A549 (cell line): Measurements from ENCODE around the gene RAPH1. TPM values are rescaled to one million over a fixed set of nuclear protein-coding genes. Genes with fewer than 3 reads are reported as not detected.
"Not testable (repeated sequence)": the region's sequence is repeated elsewhere in the genome, so short reads cannot be mapped to it uniquely, and the experiment has no call there.

Experiments
- ATAC-seq, 2 experiments: fragments of 200-7000 bp in 1 of 2; fragments of >200 bp in 1 of 2; cut with Nextera tagmentation in 1 of 2; cut with Tn5 transposase in 1 of 2; 3 replicates each; pipeline versions ENCODE4 v1.8.0 to v1.9.1; 2018 to 2020; ENCODE audit warnings: mild to moderate bottlenecking in 1 of 2, moderate library complexity in 1 of 2
- CTCF ChIA-PET: fragments of 300-600 bp; sonication (Branson Sonifier 250); formaldehyde crosslinking; extraction: SDS; loops from one replicate; lab custom pipeline; 2021; ENCODE audit warnings: antibody characterized with exemption, inconsistent platforms; lab: Yijun Ruan, JAX
- POLR2A ChIA-PET: fragments of 350-600 bp; formaldehyde crosslinking; extraction: SDS; loops from one replicate; lab custom pipeline; 2021; ENCODE audit warnings: antibody characterized with exemption, inconsistent platforms; lab: Yijun Ruan, JAX
- DNase-seq, 2 experiments: peaks; one replicate each; pipeline versions ENCODE4 v3.0.0 to v3.0.0-alpha.2; 2011 to 2016; ENCODE audit warnings: low read depth in 1 of 2, low spot score in 1 of 2
- FAIRE-seq: peaks from 2 replicates; lab custom pipeline; 2011; peaks lifted over from hg19 to GRCh38; lab: Jason Lieb, UNC
- H3K27ac ChIP-seq, 2 experiments: fragments of >200 bp; sonication (Bioruptor Twin); formaldehyde crosslinking; 3 replicates each; pipeline ENCODE4 v1.5.1; 2016 to 2017
- H3K4me1 ChIP-seq: fragments of >200 bp; sonication (Bioruptor Twin); formaldehyde crosslinking; 3 replicates; pipeline ENCODE4 v1.6.1; 2016
- H3K4me2 ChIP-seq: fragments of >200 bp; sonication (Bioruptor Twin); formaldehyde crosslinking; 3 replicates; pipeline ENCODE4 v1.6.1; 2016
- H3K4me3 ChIP-seq: fragments of >200 bp; sonication (Bioruptor Twin); formaldehyde crosslinking; 3 replicates; pipeline ENCODE4 v1.5.1; 2016
- H3K9me3 ChIP-seq: fragments of >200 bp; sonication (Bioruptor Twin); formaldehyde crosslinking; 3 replicates; pipeline ENCODE4 v1.6.1; 2016
- CEBPB ChIP-seq, 2 experiments: fragments of >200 bp in 1 of 2; sonication (Bioruptor Twin) in 1 of 2; formaldehyde crosslinking in 1 of 2; IDR thresholded peaks; 2 replicates each; pipeline ENCODE4 v1.6.1; 2012 to 2016
- EP300 ChIP-seq, 2 experiments: fragments of >200 bp; sonication (Bioruptor Twin); formaldehyde crosslinking; IDR thresholded peaks; 2 replicates in 1 of 2; 3 replicates in 1 of 2; pipeline ENCODE4 v1.6.1; 2016 to 2017
- ESRRA ChIP-seq: fragments of 150-350 bp; IDR thresholded peaks from 2 replicates; pipeline ENCODE4 v1.6.1; 2014; ENCODE audit warnings: mild to moderate bottlenecking, low read length, borderline replicate concordance
- FOSB ChIP-seq: fragments of 250-450 bp; sonication (Bioruptor Pico); IDR thresholded peaks from 2 replicates; pipeline ENCODE4 v1.5.0; 2020; ENCODE audit warnings: mild to moderate bottlenecking, moderate library complexity
- HDAC2 ChIP-seq: fragments of 200-600 bp; sonication (generic); IDR thresholded peaks from 2 replicates; pipeline ENCODE4 v1.6.1; 2016
- HOXA7 ChIP-seq: fragments of 250-450 bp; sonication (Bioruptor Pico); IDR thresholded peaks from 2 replicates; pipeline ENCODE4 v1.5.0; 2020; ENCODE audit warnings: mild to moderate bottlenecking, moderate library complexity
- JUN ChIP-seq, 2 experiments: fragments of >200 bp; sonication (Bioruptor Twin); formaldehyde crosslinking; IDR thresholded peaks; 2 replicates in 1 of 2; 3 replicates in 1 of 2; pipeline ENCODE4 v1.6.1; 2016 to 2017
- KDM5A ChIP-seq: fragments of 200-600 bp; sonication (generic); IDR thresholded peaks from 2 replicates; pipeline ENCODE4 v1.6.1; 2016; ENCODE audit warnings: antibody characterized with exemption, mild to moderate bottlenecking
- MAFK ChIP-seq: fragments of 450-650 bp; IDR thresholded peaks from 2 replicates; pipeline ENCODE4 v1.6.1; 2014; ENCODE audit not compliant: partially characterized antibody
- NR3C1 ChIP-seq: fragments of >200 bp; sonication (Bioruptor Twin); formaldehyde crosslinking; IDR thresholded peaks from 3 replicates; pipeline ENCODE4 v1.6.1; 2017
- SREBF2 ChIP-seq: fragments of 450-650 bp; IDR thresholded peaks from 2 replicates; pipeline ENCODE4 v1.6.1; 2014; ENCODE audit warnings: mild to moderate bottlenecking, moderate library complexity
- TP53 ChIP-seq: fragments of 250-450 bp; sonication (Bioruptor Pico); IDR thresholded peaks from 2 replicates; pipeline ENCODE4 v1.5.0; 2021; ENCODE audit warnings: mild to moderate bottlenecking, moderate library complexity
- WGBS: methylation state at CpG from one replicate; pipeline ENCODE4 v1.1.6; 2017; ENCODE audit errors: missing lambda C conversion rate; 5-methylcytosine and 5-hydroxymethylcytosine counted together
- polyA plus RNA-seq, 4 experiments: library from polyadenylated mRNA; depleted of rRNA in 3 of 4; stranded (reverse); fragments of >200 nt; fragmentation: RNase III in 1 of 4; extraction: RNeasy Plus Mini Kit Qiagen cat#74134 plus additional on column Dnase treatment in 1 of 4; gene quantifications; 2 replicates in 3 of 4; 3 replicates in 1 of 4; pipeline ENCODE4 v1.2.3, GENCODE V29; 2011 to 2017
- TF ChIP-seq, protein P1 (sequence below): fragments of >200 bp; sonication (Bioruptor Twin); formaldehyde crosslinking; IDR thresholded peaks from 3 replicates; pipeline ENCODE4 v1.6.1; 2016
- TF ChIP-seq, protein P2 (sequence below): fragments of 250-450 bp; sonication (Bioruptor Pico); IDR thresholded peaks from 2 replicates; pipeline ENCODE4 v1.5.0; 2020; ENCODE audit warnings: low read depth, mild to moderate bottlenecking, moderate library complexity
- TF ChIP-seq, protein P3 (sequence below): fragments of >200 bp; sonication (Bioruptor Twin); formaldehyde crosslinking; IDR thresholded peaks from 3 replicates; pipeline ENCODE4 v1.5.1; 2016
- TF ChIP-seq, protein P4 (sequence below): fragments of 450-650 bp; IDR thresholded peaks from 2 replicates; pipeline ENCODE4 v1.6.1; 2014; ENCODE audit warnings: antibody characterized with exemption
- TF ChIP-seq, protein P5 (sequence below): fragments of 150-350 bp; IDR thresholded peaks from 2 replicates; pipeline ENCODE4 v1.6.1; 2014; ENCODE audit warnings: low read depth, mild to moderate bottlenecking, low read length

RAPH1 gene
- polyA plus RNA-seq, 2 of the 4 experiments (the other 2 are of a cell fraction) = 6.3 to 7.3 TPM

DNA sequence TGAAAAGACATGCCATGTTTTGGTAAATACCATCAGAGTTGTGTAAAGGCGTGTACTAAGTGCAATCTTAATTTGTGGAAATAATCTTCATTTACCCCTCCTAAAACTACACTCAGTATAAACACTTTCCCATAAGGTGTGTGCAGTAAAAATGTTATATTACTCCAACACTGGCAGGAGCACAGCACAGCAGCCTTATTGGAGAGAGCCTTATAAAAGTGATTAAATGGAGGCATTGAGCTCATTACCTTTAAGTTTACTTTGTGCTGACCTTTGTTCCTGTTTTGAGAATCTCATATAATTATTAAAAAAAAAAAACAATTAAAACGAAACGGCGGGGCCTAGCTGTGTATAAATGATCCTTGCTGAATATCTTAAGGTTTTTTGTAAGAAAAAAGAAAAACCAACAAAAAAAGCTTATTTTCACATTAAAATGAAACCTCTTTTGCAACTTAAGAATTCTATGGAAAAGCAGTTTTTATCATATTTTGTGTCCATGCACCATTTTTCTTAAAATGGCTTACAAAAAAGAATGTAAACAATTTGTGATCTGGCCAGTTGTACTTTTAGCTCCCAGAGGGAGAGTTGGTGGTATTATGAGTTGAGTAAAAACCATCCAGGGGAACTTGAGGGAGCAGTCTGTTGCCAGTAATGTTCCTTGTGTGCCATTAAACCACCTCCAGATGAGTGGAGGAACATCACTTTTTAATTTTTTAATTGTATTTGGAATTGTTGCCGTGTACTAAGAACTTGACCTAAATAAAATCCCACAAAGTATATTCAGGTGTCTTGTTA is 103.5 kb downstream of the RAPH1 start:
- no peak for DNase-seq

DNA sequence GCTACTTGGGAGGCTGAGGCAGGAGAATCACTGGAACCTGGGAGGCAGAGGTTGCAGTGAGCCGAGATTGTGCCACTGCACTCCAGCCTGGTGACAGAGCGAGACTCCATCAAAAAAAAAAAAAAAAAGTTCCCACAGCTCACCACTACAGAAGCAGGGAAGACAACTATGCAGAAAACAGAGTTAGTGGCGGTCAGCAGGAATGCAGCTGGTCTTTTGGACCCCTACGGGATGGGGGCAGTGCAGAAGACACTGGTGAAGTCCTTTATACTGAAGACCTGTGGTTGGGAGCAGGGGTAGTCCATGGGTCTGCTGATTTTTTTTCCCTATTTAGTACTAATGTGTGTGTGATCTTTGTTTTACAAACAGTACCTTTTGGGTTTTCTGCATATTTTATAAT is 105.5 kb downstream of the RAPH1 start:
- 96% methylated on average over 4 of the region's 4 CpGs for WGBS
- H3K9me3 ChIP-seq, POLR2A ChIA-PET, FAIRE-seq, DNase-seq, H3K4me1 ChIP-seq, H3K4me2 ChIP-seq, H3K4me3 ChIP-seq, H3K27ac ChIP-seq: not testable (repeated sequence)
- CTCF ChIA-PET = interaction anchor here (0.7 to 2.9 kb wide), 3 partner anchors 11 to 24 kb away, joined by 4 to 9 read pairs (median 7); no protein-coding TSS in a partner anchor
- peak in 1 of 2 experiments; percentile 47; a peak in 2 of 6 replicates for ATAC-seq

More for the DNA sequence above, 103.5 kb downstream of the RAPH1 start:
- Histone ChIP-seq H3K4me3 (no peak overlapping the region), H3K9me3 (no peaks in the 10 kb centered on the region), H3K4me1 (no peaks in the 10 kb centered on the region), H3K4me2 (no peak overlapping the region), H3K27ac (no peak overlapping the region)
- TF ChIP-seq HOXA7 (CRISPR knock-in tag) (no peak), EP300 (IDR thresholded peaks at IDR 0.05) (no peak), CEBPB (IDR thresholded peaks at IDR 0.05) (no peak), NR3C1 (no peak), KDM5A (no peak), HDAC2 (no peak), TP53 (no peak), ESRRA (no peak), JUN (IDR thresholded peaks at IDR 0.05) (no peak), FOSB (CRISPR knock-in tag) (no peak), SREBF2 (no peak)
- TF ChIP-seq, protein P1, sequence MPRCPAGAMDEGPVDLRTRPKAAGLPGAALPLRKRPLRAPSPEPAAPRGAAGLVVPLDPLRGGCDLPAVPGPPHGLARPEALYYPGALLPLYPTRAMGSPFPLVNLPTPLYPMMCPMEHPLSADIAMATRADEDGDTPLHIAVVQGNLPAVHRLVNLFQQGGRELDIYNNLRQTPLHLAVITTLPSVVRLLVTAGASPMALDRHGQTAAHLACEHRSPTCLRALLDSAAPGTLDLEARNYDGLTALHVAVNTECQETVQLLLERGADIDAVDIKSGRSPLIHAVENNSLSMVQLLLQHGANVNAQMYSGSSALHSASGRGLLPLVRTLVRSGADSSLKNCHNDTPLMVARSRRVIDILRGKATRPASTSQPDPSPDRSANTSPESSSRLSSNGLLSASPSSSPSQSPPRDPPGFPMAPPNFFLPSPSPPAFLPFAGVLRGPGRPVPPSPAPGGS = no peak
- TF ChIP-seq, protein P2, sequence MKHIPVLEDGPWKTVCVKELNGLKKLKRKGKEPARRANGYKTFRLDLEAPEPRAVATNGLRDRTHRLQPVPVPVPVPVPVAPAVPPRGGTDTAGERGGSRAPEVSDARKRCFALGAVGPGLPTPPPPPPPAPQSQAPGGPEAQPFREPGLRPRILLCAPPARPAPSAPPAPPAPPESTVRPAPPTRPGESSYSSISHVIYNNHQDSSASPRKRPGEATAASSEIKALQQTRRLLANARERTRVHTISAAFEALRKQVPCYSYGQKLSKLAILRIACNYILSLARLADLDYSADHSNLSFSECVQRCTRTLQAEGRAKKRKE (CRISPR knock-in tag) = no peak
- TF ChIP-seq, protein P3, sequence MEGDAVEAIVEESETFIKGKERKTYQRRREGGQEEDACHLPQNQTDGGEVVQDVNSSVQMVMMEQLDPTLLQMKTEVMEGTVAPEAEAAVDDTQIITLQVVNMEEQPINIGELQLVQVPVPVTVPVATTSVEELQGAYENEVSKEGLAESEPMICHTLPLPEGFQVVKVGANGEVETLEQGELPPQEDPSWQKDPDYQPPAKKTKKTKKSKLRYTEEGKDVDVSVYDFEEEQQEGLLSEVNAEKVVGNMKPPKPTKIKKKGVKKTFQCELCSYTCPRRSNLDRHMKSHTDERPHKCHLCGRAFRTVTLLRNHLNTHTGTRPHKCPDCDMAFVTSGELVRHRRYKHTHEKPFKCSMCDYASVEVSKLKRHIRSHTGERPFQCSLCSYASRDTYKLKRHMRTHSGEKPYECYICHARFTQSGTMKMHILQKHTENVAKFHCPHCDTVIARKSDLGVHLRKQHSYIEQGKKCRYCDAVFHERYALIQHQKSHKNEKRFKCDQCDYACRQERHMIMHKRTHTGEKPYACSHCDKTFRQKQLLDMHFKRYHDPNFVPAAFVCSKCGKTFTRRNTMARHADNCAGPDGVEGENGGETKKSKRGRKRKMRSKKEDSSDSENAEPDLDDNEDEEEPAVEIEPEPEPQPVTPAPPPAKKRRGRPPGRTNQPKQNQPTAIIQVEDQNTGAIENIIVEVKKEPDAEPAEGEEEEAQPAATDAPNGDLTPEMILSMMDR = no peak
- TF ChIP-seq, protein P4, sequence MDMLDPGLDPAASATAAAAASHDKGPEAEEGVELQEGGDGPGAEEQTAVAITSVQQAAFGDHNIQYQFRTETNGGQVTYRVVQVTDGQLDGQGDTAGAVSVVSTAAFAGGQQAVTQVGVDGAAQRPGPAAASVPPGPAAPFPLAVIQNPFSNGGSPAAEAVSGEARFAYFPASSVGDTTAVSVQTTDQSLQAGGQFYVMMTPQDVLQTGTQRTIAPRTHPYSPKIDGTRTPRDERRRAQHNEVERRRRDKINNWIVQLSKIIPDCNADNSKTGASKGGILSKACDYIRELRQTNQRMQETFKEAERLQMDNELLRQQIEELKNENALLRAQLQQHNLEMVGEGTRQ = no peak
- ChIA-PET CTCF (interaction anchor here (1.4 to 1.6 kb wide), 2 partner anchors 22 to 385 kb away, joined by 3 to 4 read pairs; no protein-coding TSS in a partner anchor), POLR2A (no interaction called here)
- WGBS = 87% methylated on average over 5 of the region's 5 CpGs
- ATAC-seq = no peak
- no peak for FAIRE-seq

DNA sequence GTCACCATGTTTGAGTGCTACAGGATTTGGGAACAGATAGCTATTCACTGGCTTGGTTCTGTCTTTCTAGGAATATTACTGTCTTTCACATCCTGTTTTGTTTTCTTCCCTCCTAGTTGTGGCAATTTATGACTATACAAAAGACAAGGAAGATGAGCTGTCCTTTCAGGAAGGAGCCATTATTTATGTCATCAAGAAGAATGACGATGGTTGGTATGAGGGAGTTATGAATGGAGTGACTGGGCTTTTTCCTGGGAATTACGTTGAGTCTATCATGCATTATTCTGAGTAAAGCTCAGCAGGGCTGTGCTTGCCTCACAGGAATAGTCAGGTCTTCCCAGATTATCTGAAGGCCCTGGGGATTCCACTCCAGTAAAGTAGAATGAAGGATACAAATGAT is 108.0 kb downstream of the RAPH1 start:
- H3K4me3 ChIP-seq = no peak overlapping the region
- no peak overlapping the region for H3K27ac ChIP-seq
- ChIA-PET POLR2A (interaction anchor here (0.6 kb wide), 1 partner anchor 188 kb away, joined by 5 read pairs; no protein-coding TSS in a partner anchor), CTCF (interaction anchor here (0.7 to 2.9 kb wide), 5 partner anchors 10 to 388 kb away, joined by 3 to 9 read pairs (median 4); no protein-coding TSS in a partner anchor)
- no peak overlapping the region for H3K4me2 ChIP-seq
- ATAC-seq (peak; percentile 31 to 54; a peak in 2 of 6 replicates), FAIRE-seq (no peak), DNase-seq (peak in 1 of 2 experiments; percentile 35)
- TF ChIP-seq, protein P5, sequence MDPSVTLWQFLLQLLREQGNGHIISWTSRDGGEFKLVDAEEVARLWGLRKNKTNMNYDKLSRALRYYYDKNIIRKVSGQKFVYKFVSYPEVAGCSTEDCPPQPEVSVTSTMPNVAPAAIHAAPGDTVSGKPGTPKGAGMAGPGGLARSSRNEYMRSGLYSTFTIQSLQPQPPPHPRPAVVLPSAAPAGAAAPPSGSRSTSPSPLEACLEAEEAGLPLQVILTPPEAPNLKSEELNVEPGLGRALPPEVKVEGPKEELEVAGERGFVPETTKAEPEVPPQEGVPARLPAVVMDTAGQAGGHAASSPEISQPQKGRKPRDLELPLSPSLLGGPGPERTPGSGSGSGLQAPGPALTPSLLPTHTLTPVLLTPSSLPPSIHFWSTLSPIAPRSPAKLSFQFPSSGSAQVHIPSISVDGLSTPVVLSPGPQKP = no peak
- TF ChIP-seq MAFK = peak; percentile 14
- 65% methylated on average over 2 of the region's 2 CpGs for WGBS
- H3K4me1 ChIP-seq = no peaks in the 10 kb centered on the region
- H3K9me3 ChIP-seq = no peaks in the 10 kb centered on the region
